A549 treated with AZD9567 at 1 μM for 4 hours (cell line): Measurements from ENCODE around the gene TMEM31. TPM values are rescaled to one million over a fixed set of nuclear protein-coding genes. Genes with fewer than 3 reads are reported as not detected.

Experiments used
- total RNA-seq: library from RNA; stranded (reverse); fragments of 200-300 nt; extraction: Qiagen RNA extraction; gene quantifications from 5 replicates; pipeline ENCODE4 v1.2.3, GENCODE V29; 2022; ENCODE audit not compliant: insufficient read depth

Gene TMEM31
- 0.12 to 0.13 TPM in 2 of 5 replicates, not detected in the others for total RNA-seq

GRCh38 chrX:103710609-103711008, at the start of gene TMEM31:
TSS of gene TMEM31 (plus strand) at chrX:103710909. CDS start at chrX:103712259, 1,350 bp downstream.

DNA sequence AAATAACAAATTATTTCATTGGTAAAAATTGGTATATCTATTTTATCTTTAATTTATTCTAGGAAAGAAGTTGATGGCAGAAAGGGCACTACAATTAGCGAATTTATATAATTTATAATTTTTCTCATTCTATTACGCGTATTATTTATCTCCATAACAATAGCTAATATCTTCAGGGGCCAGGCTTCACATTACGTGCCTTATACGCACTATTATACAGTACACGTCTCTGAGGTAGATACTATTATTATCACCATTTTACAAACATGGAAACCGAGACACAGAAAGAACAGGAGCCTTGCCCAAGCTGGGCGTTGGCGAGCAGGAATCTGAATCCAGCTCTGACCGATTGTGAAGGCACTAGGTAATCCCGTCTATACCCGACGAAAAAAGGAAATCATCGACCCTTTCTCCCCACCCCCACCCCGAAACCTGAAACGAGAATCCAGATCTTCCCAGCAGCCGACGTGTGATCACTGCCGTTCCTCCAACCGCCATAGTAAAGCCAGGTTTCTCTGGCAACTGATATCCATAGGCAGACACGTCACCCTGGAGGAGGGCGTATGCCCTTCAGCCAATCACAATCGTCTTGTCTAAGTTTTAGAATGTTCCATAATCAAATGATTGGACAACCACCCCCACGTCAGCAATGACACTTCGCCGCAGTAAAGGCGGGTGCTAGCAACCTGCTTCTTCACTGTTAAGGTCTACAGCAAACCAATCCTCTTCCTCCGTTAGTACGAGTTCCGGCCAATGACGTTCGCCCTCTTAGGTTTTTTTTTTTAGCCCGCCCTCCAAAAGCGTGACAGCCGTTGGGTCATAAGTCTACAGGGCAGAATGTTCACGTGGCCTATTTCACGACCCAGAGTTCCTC, 24.3 kb upstream of the TMEM31 start, which contains the start of gene MORF4L2:
MORF4L2 (minus strand) TSS at position 501 of the 874 bp plus-strand sequence. CDS start 9,672 bp downstream, outside the sequence.

Other genes starting within 250 kb of the TMEM31 start
- gene RAB40A, start 191.4 kb upstream of the TMEM31 start, total RNA-seq, result 0.06 TPM in 1 of 5 replicates, not detected in the others
- 106 to 129 TPM (median 114 TPM) in 5 replicates for gene TCEAL4, start 125.4 kb upstream of the TMEM31 start, total RNA-seq
- 8.3 to 16.4 TPM (median 14.5 TPM) in 5 replicates for gene TCEAL3, start 102.9 kb upstream of the TMEM31 start, total RNA-seq
- gene TCEAL1, start 81.9 kb upstream of the TMEM31 start, total RNA-seq, result 24.1 to 38.5 TPM (median 32.0 TPM) in 5 replicates
- 409 to 1,007 TPM (median 452 TPM) in 5 replicates for gene MORF4L2, start 24.2 kb upstream of the TMEM31 start, total RNA-seq
- 0.06 TPM in 1 of 5 replicates, not detected in the others for gene PLP1, start 65.9 kb downstream of the TMEM31 start, total RNA-seq
- gene RAB9B, start 121.3 kb downstream of the TMEM31 start, total RNA-seq, result 0.02 to 0.05 TPM in 2 of 5 replicates, not detected in the others